Glomerular visceral epithelial cell (primary cell): ENCODE data around the gene TOR4A.

Experiments
- DNase-seq: peaks from one replicate; pipeline ENCODE4 v3.0.0-alpha.2; 2016; ENCODE audit errors: extremely low spot score

TOR4A gene

GRCh38 chr9:137277329-137278041 lies at the start of gene TOR4A:
TSS of gene TOR4A (plus strand) at chr9:137277726. CDS start at chr9:137278690, 964 bp downstream.
- peak; percentile 96 for DNase-seq

- no peak for DNase-seq
Measured at GRCh38 chr9:137227853-137228505, 49.5 kb upstream of the TOR4A start.

GRCh38 chr9:137228506-137228967 lies 49.0 kb upstream of the TOR4A start:
- DNase-seq = no peak

GRCh38 chr9:137228968-137229896 lies 48.3 kb upstream of the TOR4A start:
- DNase-seq = no peak

- DNase-seq = no peak
Measured at GRCh38 chr9:137229903-137230704, 47.4 kb upstream of the TOR4A start.

GRCh38 chr9:137230705-137231371 lies 46.7 kb upstream of the TOR4A start, which contains the start of gene SLC34A3:
TSS of gene SLC34A3 (plus strand) at chr9:137230901. CDS start at chr9:137231703, 802 bp downstream.
- no peak for DNase-seq

GRCh38 chr9:137231372-137232039 lies 46.0 kb upstream of the TOR4A start:
- no peak for DNase-seq

GRCh38 chr9:137232101-137232500 lies 45.4 kb upstream of the TOR4A start:
- DNase-seq = no peak

- no peak for DNase-seq
Measured at GRCh38 chr9:137232510-137232909, 45.0 kb upstream of the TOR4A start.

- no peak for DNase-seq
Measured at GRCh38 chr9:137233143-137233980, 44.2 kb upstream of the TOR4A start.

- no peak for DNase-seq
Measured at GRCh38 chr9:137234055-137234697, 43.4 kb upstream of the TOR4A start.

GRCh38 chr9:137234758-137235423 lies 42.6 kb upstream of the TOR4A start:
- no peak for DNase-seq

- no peak for DNase-seq
Measured at GRCh38 chr9:137235424-137236237, 41.9 kb upstream of the TOR4A start.

- DNase-seq = peak; percentile 83
Measured at GRCh38 chr9:137236238-137236935, 41.1 kb upstream of the TOR4A start.

GRCh38 chr9:137236936-137237421 lies 40.5 kb upstream of the TOR4A start:
- DNase-seq = no peak
